Activated CD8-positive, alpha-beta memory T cell treated with anti-CD3 and anti-CD28 coated beads, Interleukin-2, amount 50 U/mL, for 48 hours (primary cell): Measurements from ENCODE around the gene LACC1.

Source experiments
- DNase-seq: peaks from one replicate; pipeline ENCODE4 v3.0.0-alpha.2; 2020

The LACC1 gene

GRCh38 chr13:43894438-43894837, 14.7 kb downstream of the LACC1 start:
- no peak for DNase-seq

- DNase-seq: no peak
Measured at GRCh38 chr13:43895940-43896339, 16.2 kb downstream of the LACC1 start.

GRCh38 chr13:43905435-43906031, 25.8 kb downstream of the LACC1 start:
- DNase-seq: no peak

GRCh38 chr13:43908156-43909126, 28.7 kb downstream of the LACC1 start:
- DNase-seq: no peak

GRCh38 chr13:43910856-43911255, 31.2 kb downstream of the LACC1 start:
- DNase-seq: no peak

- no peak for DNase-seq
Measured at GRCh38 chr13:43911278-43911677, 31.6 kb downstream of the LACC1 start.

- no peak for DNase-seq
Measured at GRCh38 chr13:43911871-43912270, 32.2 kb downstream of the LACC1 start.

- no peak for DNase-seq
Measured at GRCh38 chr13:43915451-43915850, 35.7 kb downstream of the LACC1 start.

GRCh38 chr13:43916828-43917227, 37.1 kb downstream of the LACC1 start:
- DNase-seq: no peak

GRCh38 chr13:43918636-43919035, 38.9 kb downstream of the LACC1 start:
- no peak for DNase-seq

- no peak for DNase-seq
Measured at GRCh38 chr13:43920965-43921674, 41.4 kb downstream of the LACC1 start.

GRCh38 chr13:43924549-43925245, 45.0 kb downstream of the LACC1 start:
- DNase-seq: no peak

- DNase-seq: no peak
Measured at GRCh38 chr13:43929947-43930346, 50.2 kb downstream of the LACC1 start.

- DNase-seq: no peak
Measured at GRCh38 chr13:43933378-43933777, 53.7 kb downstream of the LACC1 start.

- DNase-seq: no peak
Measured at GRCh38 chr13:43934273-43934672, 54.6 kb downstream of the LACC1 start.

GRCh38 chr13:43935878-43936277, 56.2 kb downstream of the LACC1 start:
- no peak for DNase-seq

GRCh38 chr13:43936647-43937046, 56.9 kb downstream of the LACC1 start:
- DNase-seq: no peak

- DNase-seq: no peak
Measured at GRCh38 chr13:43937839-43938238, 58.1 kb downstream of the LACC1 start.

- no peak for DNase-seq
Measured at GRCh38 chr13:43938449-43938848, 58.7 kb downstream of the LACC1 start.

- DNase-seq: no peak
Measured at GRCh38 chr13:43939086-43939485, 59.4 kb downstream of the LACC1 start.

GRCh38 chr13:43942286-43942685, 62.6 kb downstream of the LACC1 start:
- DNase-seq: no peak
